Measurements from ENCODE around the gene KIF12. TPM values are rescaled to one million over a fixed set of nuclear protein-coding genes. Genes with fewer than 3 reads are reported as not detected.

The KIF12 gene
- total RNA-seq, 1 donor from 2014 or later, result not detected

- TF ChIP-seq CTCF (IDR thresholded peaks at IDR 0.05) (no peak), POLR2AphosphoS5 (IDR thresholded peaks at IDR 0.05; ENCODE audit: insufficient read depth in 1 of 2, low read depth in 1 of 2) (no peak), POLR2A (IDR thresholded peaks at IDR 0.05) (no peak)
- no peak overlapping the region for H3K27ac ChIP-seq
- no peaks in the 10 kb centered on the region for H3K36me3 ChIP-seq
- no peak overlapping the region for H3K4me3 ChIP-seq
- H3K27me3 ChIP-seq, result no peaks in the 10 kb centered on the region
- intact Hi-C loops (cut with DNase I), result no loop called here
- peak in 1 of 2 donors; percentile 55 for DNase-seq (ENCODE audit: extremely low spot score in 2 of 2)
- H3K9me3 ChIP-seq, result no peaks in the 10 kb centered on the region
- no peaks in the 10 kb centered on the region for H3K4me1 ChIP-seq
Observed at GRCh38 chr9:114088571-114089170, 10.4 kb downstream of the KIF12 start.

GRCh38 chr9:114087721-114088120, 11.4 kb downstream of the KIF12 start:
- DNase-seq (ENCODE audit: extremely low spot score in 2 of 2), result peak in 1 of 2 donors; percentile 88
- no peaks in the 10 kb centered on the region for H3K9me3 ChIP-seq
- no peak overlapping the region for H3K27ac ChIP-seq
- H3K4me3 ChIP-seq, result no peak overlapping the region
- H3K4me1 ChIP-seq, result peaks cover 5% of the 10 kb centered on the region
- H3K27me3 ChIP-seq, result no peaks in the 10 kb centered on the region
- no peaks in the 10 kb centered on the region for H3K36me3 ChIP-seq
- intact Hi-C loops (cut with DNase I), result no loop called here
- TF ChIP-seq POLR2A (IDR thresholded peaks at IDR 0.05), result no peak
- TF ChIP-seq CTCF (IDR thresholded peaks at IDR 0.05), result no peak
- no peak for TF ChIP-seq POLR2AphosphoS5 (IDR thresholded peaks at IDR 0.05; ENCODE audit: insufficient read depth in 1 of 2, low read depth in 1 of 2)

GRCh38 chr9:114086607-114087006, 12.5 kb downstream of the KIF12 start:
- intact Hi-C loops (cut with DNase I), result no loop called here
- no peaks in the 10 kb centered on the region for H3K9me3 ChIP-seq
- TF ChIP-seq CTCF (IDR thresholded peaks at IDR 0.05), result no peak
- TF ChIP-seq POLR2AphosphoS5 (IDR thresholded peaks at IDR 0.05; ENCODE audit: insufficient read depth in 1 of 2, low read depth in 1 of 2), result no peak
- no peak for TF ChIP-seq POLR2A (IDR thresholded peaks at IDR 0.05)
- no peak overlapping the region for H3K27ac ChIP-seq
- no peaks in the 10 kb centered on the region for H3K36me3 ChIP-seq
- peaks cover 11% of the 10 kb centered on the region for H3K4me1 ChIP-seq
- H3K27me3 ChIP-seq, result no peaks in the 10 kb centered on the region
- no peak overlapping the region for H3K4me3 ChIP-seq
- peak in 1 of 2 donors; percentile 19 for DNase-seq (ENCODE audit: extremely low spot score in 2 of 2)

GRCh38 chr9:114086009-114086408, 13.1 kb downstream of the KIF12 start:
- H3K27ac ChIP-seq, result no peak overlapping the region
- intact Hi-C loops (cut with DNase I), result no loop called here
- TF ChIP-seq POLR2AphosphoS5 (IDR thresholded peaks at IDR 0.05; ENCODE audit: insufficient read depth in 1 of 2, low read depth in 1 of 2) (no peak), POLR2A (IDR thresholded peaks at IDR 0.05) (no peak), CTCF (IDR thresholded peaks at IDR 0.05) (no peak)
- DNase-seq (ENCODE audit: extremely low spot score in 2 of 2), result peak in 1 of 2 donors; percentile 58
- H3K4me1 ChIP-seq, result peaks cover 11% of the 10 kb centered on the region
- no peaks in the 10 kb centered on the region for H3K27me3 ChIP-seq
- no peaks in the 10 kb centered on the region for H3K9me3 ChIP-seq
- no peaks in the 10 kb centered on the region for H3K36me3 ChIP-seq
- no peak overlapping the region for H3K4me3 ChIP-seq

GRCh38 chr9:114085387-114085789, 13.7 kb downstream of the KIF12 start:
- no peak overlapping the region for H3K4me3 ChIP-seq
- H3K27me3 ChIP-seq, result no peaks in the 10 kb centered on the region
- intact Hi-C loops (cut with DNase I), result no loop called here
- TF ChIP-seq POLR2A (IDR thresholded peaks at IDR 0.05), result no peak
- no peak for TF ChIP-seq POLR2AphosphoS5 (IDR thresholded peaks at IDR 0.05; ENCODE audit: insufficient read depth in 1 of 2, low read depth in 1 of 2)
- TF ChIP-seq CTCF (IDR thresholded peaks at IDR 0.05), result no peak
- no peaks in the 10 kb centered on the region for H3K36me3 ChIP-seq
- H3K4me1 ChIP-seq, result peaks cover 11% of the 10 kb centered on the region
- no peak overlapping the region for H3K27ac ChIP-seq
- no peaks in the 10 kb centered on the region for H3K9me3 ChIP-seq
- DNase-seq (ENCODE audit: extremely low spot score in 2 of 2), result no peak
